Suprapubic skin (tissue), 4 donors: Measurements from ENCODE around the gene CALCR.

ENCODE experiments used
- CTCF ChIP-seq, 2 donors: fragments of 200-600 bp in 1 of 2; fragments of 450-650 bp in 1 of 2; sonication (generic) in 1 of 2; IDR thresholded peaks; one replicate each; pipeline ENCODE4 v1.5.1; 2016 to 2019; ENCODE audit warnings: antibody characterized with exemption in 2 of 2, mild to moderate bottlenecking in 1 of 2, moderate library complexity in 1 of 2
- POLR2A ChIP-seq, 2 donors: fragments of 450-650 bp; IDR thresholded peaks; one replicate each; pipeline ENCODE4 v1.6.1; 2017; ENCODE audit warnings: antibody characterized with exemption in 2 of 2, mild to moderate bottlenecking in 2 of 2, moderate library complexity in 2 of 2
- POLR2AphosphoS5 ChIP-seq, 3 donors: sonication (generic); formaldehyde crosslinking; IDR thresholded peaks; one replicate each; pipeline ENCODE4 v1.6.1; 2017; ENCODE audit warnings: antibody characterized with exemption in 3 of 3

- TF ChIP-seq CTCF (IDR thresholded peaks at IDR 0.05) (no peak), POLR2A (IDR thresholded peaks at IDR 0.05) (no peak), POLR2AphosphoS5 (IDR thresholded peaks at IDR 0.05) (no peak)
Measured at GRCh38 chr7:93575555-93576399, 1.3 kb upstream of the CALCR start.
